HepG2 (cell line): Measurements from ENCODE around the gene LANCL2. TPM values are rescaled to one million over a fixed set of nuclear protein-coding genes. Genes with fewer than 3 reads are reported as not detected.

ENCODE experiments used
- ATAC-seq: fragments of 200-7000 bp; cut with Tn5 transposase; 3 replicates; pipeline ENCODE4 v1.9.1; 2020; ENCODE audit warnings: mild to moderate bottlenecking, moderate library complexity
- BruUV-seq: library from RNA; stranded (reverse); fragments of 400-500 nt; replicated peaks from 2 replicates; lab custom pipeline; 2021; lab: Mats Ljungman, UMichigan
- CTCF ChIA-PET: fragments of 300-600 bp; formaldehyde crosslinking; extraction: SDS; loops from one replicate; lab custom pipeline; 2021; ENCODE audit warnings: low total read pairs, inconsistent platforms, low intra/inter-chr PET ratio; lab: Yijun Ruan, JAX
- POLR2A ChIA-PET: fragments of 350-600 bp; sonication (Branson Sonifier 250); formaldehyde crosslinking; loops from one replicate; lab custom pipeline; 2020; ENCODE audit warnings: antibody characterized with exemption, inconsistent platforms; lab: Yijun Ruan, JAX
- DNase-seq: peaks from one replicate; pipeline ENCODE4 v3.0.0-alpha.2; 2015; ENCODE audit warnings: low spot score
- FAIRE-seq: peaks from 3 replicates; lab custom pipeline; 2011; peaks lifted over from hg19 to GRCh38; lab: Jason Lieb, UNC
- H2AFZ ChIP-seq: one replicate; pipeline ENCODE4 v1.6.1; 2011; ENCODE audit warnings: low read length, inconsistent platforms
- H3K27ac ChIP-seq: fragments of 300-600 bp; 3 replicates; pipeline ENCODE4 v1.8.0; 2011; ENCODE audit warnings: mixed run types, mild to moderate bottlenecking, mixed read lengths, low read length, inconsistent platforms; ENCODE audit not compliant: insufficient read depth; ENCODE audit errors: extremely low read length
- H3K27me3 ChIP-seq, 2 experiments: fragments of 200-600 bp in 1 of 2; 2 replicates in 1 of 2; 3 replicates in 1 of 2; pipeline versions ENCODE4 v1.6.0 to v1.8.0; 2011; ENCODE audit warnings: low read length in 2 of 2, mild to moderate bottlenecking in 2 of 2, moderate library complexity in 2 of 2, inconsistent platforms in 1 of 2; ENCODE audit not compliant: insufficient read depth in 2 of 2, control insufficient read depth in 1 of 2
- H3K36me3 ChIP-seq, 2 experiments: fragments of 200-600 bp in 1 of 2; replicated peaks in 1 of 2; 2 replicates in 1 of 2; 3 replicates in 1 of 2; pipeline versions ENCODE4 v1.5.1 to v1.8.0; 2011; ENCODE audit warnings: low read length in 2 of 2, inconsistent platforms in 1 of 2; ENCODE audit not compliant: insufficient read depth in 2 of 2, control insufficient read depth in 1 of 2
- H3K4me1 ChIP-seq: 2 replicates; pipeline ENCODE4 v1.5.1; 2012; ENCODE audit warnings: low read length, inconsistent platforms; ENCODE audit not compliant: insufficient read depth
- H3K4me2 ChIP-seq: 2 replicates; pipeline ENCODE4 v1.6.0; 2011; ENCODE audit warnings: low read depth, low read length, inconsistent platforms
- H3K4me3 ChIP-seq, 3 experiments: fragments of 200-600 bp in 1 of 3; sonication (generic), shearing (Covaris generic) in 1 of 3; replicated peaks in 1 of 3; 2 replicates each; pipeline ENCODE4 v1.5.1; 2011 to 2016; ENCODE audit warnings: low read length in 3 of 3, inconsistent platforms in 2 of 3, low read depth in 2 of 3, mild to moderate bottlenecking in 2 of 3, control low read depth in 1 of 3, mixed read lengths in 1 of 3; ENCODE audit not compliant: insufficient read depth in 1 of 3
- H3K79me2 ChIP-seq: one replicate; pipeline ENCODE4 v1.6.1; 2011; ENCODE audit warnings: low read length, inconsistent platforms; ENCODE audit not compliant: insufficient read depth
- H3K9ac ChIP-seq: 2 replicates; pipeline ENCODE4 v1.6.0; 2011; ENCODE audit warnings: mild to moderate bottlenecking, low read depth, low read length, inconsistent platforms; ENCODE audit not compliant: insufficient read depth
- H3K9me3 ChIP-seq: 2 replicates; pipeline ENCODE4 v1.5.1; 2012; ENCODE audit warnings: mild to moderate bottlenecking, low read length
- H4K20me1 ChIP-seq: 2 replicates; pipeline ENCODE4 v1.6.0; 2011; ENCODE audit warnings: inconsistent platforms, mild to moderate bottlenecking, low read length, moderate library complexity; ENCODE audit not compliant: insufficient read depth
- ELF1 ChIP-seq: sonication (generic); formaldehyde crosslinking; IDR thresholded peaks from 2 replicates; pipeline ENCODE4 v1.4.0; 2020; ENCODE audit warnings: missing genetic modification reagents
- KLF9 ChIP-seq: IDR thresholded peaks from 2 replicates; pipeline ENCODE4 v1.6.1; 2016; ENCODE audit warnings: low read depth
- NFE2L2 ChIP-seq: fragments of 150-350 bp; IDR thresholded peaks from 2 replicates; pipeline ENCODE4 v1.6.1; 2014; ENCODE audit warnings: low read length
- SAP130 ChIP-seq: IDR thresholded peaks from 2 replicates; pipeline ENCODE4 v1.6.1; 2016; ENCODE audit warnings: low read depth
- SOX13 ChIP-seq, 3 experiments: fragments of 450-650 bp in 1 of 3; sonication (generic) in 1 of 3; formaldehyde crosslinking in 1 of 3; IDR thresholded peaks in 2 of 3; conservative IDR thresholded peaks in 1 of 3; 2 replicates each; pipeline versions ENCODE4 v1.5.0 to v1.6.1; 2016 to 2020; ENCODE audit warnings: antibody characterized with exemption in 1 of 3, mild to moderate bottlenecking in 1 of 3, missing compliant biosample characterization in 1 of 3, missing genetic modification reagents in 1 of 3, moderate library complexity in 1 of 3
- ZFY ChIP-seq: sonication (generic); formaldehyde crosslinking; IDR thresholded peaks from 2 replicates; pipeline ENCODE4 v1.4.0; 2020; ENCODE audit warnings: missing genetic modification reagents
- ZNF350 ChIP-seq: sonication (generic); formaldehyde crosslinking; IDR thresholded peaks from 2 replicates; pipeline ENCODE4 v1.4.0; 2020; ENCODE audit warnings: mild to moderate bottlenecking, low read depth, missing genetic modification reagents, borderline replicate concordance
- ZNF766 ChIP-seq: sonication (generic); formaldehyde crosslinking; IDR thresholded peaks from 2 replicates; pipeline ENCODE4 v1.5.0; 2020; ENCODE audit warnings: missing genetic modification reagents, borderline replicate concordance
- ZNF788 ChIP-seq: sonication (generic); formaldehyde crosslinking; IDR thresholded peaks from 2 replicates; pipeline ENCODE4 v1.5.0; 2020; ENCODE audit warnings: mild to moderate bottlenecking, missing genetic modification reagents, borderline replicate concordance
- WGBS: methylation state at CpG from one replicate; pipeline ENCODE4 v1.1.6; 2017; ENCODE audit warnings: low lambda C conversion rate; 5-methylcytosine and 5-hydroxymethylcytosine counted together
- in situ Hi-C: cut with HindIII; loops from 2 replicates; pipeline ENCODE4 v1.10.0; 2017; ENCODE audit warnings: low pct_unique_long_range_greater_than_20kb; ENCODE audit not compliant: extremely low pct_ligation_motif_present
- intact Hi-C: fragments of 100-400 bp; cut with micrococcal nuclease; formaldehyde crosslinking; loops from one replicate; pipeline ENCODE4 v1.10.0; 2022; ENCODE audit not compliant: unreplicated experiment
- polyA plus RNA-seq, 8 experiments: library from polyadenylated mRNA; depleted of rRNA in 3 of 8; stranded (reverse) in 7 of 8; unstranded in 1 of 8; fragments of >200 nt; fragmentation: Illumina TruSeq in 4 of 8; extraction: Trizol in 4 of 8; gene quantifications; 2 replicates each; pipeline versions ENCODE4 v1.2.1 to v1.2.3, GENCODE V29; 2011 to 2016; ENCODE audit warnings: low read depth in 4 of 8, missing spikeins in 1 of 8, mixed read lengths in 1 of 8; ENCODE audit not compliant: insufficient read depth in 1 of 8
- total RNA-seq, 5 experiments: library from RNA; depleted of rRNA; stranded (reverse); fragments of >200 nt; fragmentation: Illumina TruSeq; extraction: Trizol; gene quantifications; 2 replicates each; pipeline ENCODE4 v1.2.3, GENCODE V29; 2016; ENCODE audit warnings: low read depth in 1 of 5
- TF ChIP-seq, protein P1 (sequence below): IDR thresholded peaks from 2 replicates; pipeline ENCODE4 v1.6.1; 2012; ENCODE audit warnings: low read length, improper control_type of control experiment
- TF ChIP-seq, protein P2 (sequence below): IDR thresholded peaks from 2 replicates; pipeline ENCODE4 v1.6.1; 2016; ENCODE audit warnings: control low read depth
- TF ChIP-seq, protein P3 (sequence below): sonication (generic); formaldehyde crosslinking; IDR thresholded peaks from 2 replicates; pipeline ENCODE4 v1.4.0; 2020; ENCODE audit warnings: missing genetic modification reagents, borderline replicate concordance
- TF ChIP-seq, protein P4 (sequence below): sonication (generic); formaldehyde crosslinking; IDR thresholded peaks from 2 replicates; pipeline ENCODE4 v1.4.0; 2020; ENCODE audit warnings: mild to moderate bottlenecking, missing genetic modification reagents

The LANCL2 gene
- total and polyA plus RNA-seq, 2 of the 13 experiments (the other 11 are each of a cell fraction or from before 2014, with no cell fraction given) = 10.0 to 13.8 TPM

DNA sequence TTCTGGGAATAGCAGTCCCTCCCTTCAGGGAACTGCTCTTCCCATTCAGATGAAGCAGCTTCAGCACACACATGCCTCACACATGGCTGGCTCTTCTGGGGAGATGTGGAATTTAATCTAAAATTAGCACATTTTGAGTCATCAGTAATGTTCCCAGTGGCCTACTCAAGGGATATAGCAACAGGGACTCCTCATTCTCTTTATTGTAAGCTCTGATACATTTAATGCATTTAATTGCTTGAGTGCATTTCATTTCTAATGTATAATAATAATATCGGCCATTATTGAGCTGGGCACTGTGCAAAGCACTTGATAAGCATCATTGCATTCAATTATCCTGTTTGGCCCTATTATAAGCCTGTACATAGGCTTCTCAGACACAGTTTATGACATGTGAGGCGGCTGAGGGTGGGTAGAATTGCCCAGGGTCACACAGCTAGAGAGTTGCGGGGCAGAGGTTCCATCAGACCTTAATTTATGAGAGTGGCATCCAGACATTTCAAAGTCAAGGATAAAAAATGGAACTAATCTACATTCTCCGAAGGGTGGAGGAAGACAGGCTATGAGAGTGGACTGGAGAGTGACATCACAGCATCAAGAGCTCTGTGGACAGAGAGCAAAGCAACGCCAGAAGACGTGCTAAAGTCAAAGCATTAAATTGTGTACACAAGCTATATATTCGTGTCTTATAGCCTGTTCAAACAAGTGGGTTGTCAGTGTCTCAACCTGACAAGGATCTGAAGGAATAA lies 76.8 kb downstream of the LANCL2 start (continued):
- TF ChIP-seq, protein P1, sequence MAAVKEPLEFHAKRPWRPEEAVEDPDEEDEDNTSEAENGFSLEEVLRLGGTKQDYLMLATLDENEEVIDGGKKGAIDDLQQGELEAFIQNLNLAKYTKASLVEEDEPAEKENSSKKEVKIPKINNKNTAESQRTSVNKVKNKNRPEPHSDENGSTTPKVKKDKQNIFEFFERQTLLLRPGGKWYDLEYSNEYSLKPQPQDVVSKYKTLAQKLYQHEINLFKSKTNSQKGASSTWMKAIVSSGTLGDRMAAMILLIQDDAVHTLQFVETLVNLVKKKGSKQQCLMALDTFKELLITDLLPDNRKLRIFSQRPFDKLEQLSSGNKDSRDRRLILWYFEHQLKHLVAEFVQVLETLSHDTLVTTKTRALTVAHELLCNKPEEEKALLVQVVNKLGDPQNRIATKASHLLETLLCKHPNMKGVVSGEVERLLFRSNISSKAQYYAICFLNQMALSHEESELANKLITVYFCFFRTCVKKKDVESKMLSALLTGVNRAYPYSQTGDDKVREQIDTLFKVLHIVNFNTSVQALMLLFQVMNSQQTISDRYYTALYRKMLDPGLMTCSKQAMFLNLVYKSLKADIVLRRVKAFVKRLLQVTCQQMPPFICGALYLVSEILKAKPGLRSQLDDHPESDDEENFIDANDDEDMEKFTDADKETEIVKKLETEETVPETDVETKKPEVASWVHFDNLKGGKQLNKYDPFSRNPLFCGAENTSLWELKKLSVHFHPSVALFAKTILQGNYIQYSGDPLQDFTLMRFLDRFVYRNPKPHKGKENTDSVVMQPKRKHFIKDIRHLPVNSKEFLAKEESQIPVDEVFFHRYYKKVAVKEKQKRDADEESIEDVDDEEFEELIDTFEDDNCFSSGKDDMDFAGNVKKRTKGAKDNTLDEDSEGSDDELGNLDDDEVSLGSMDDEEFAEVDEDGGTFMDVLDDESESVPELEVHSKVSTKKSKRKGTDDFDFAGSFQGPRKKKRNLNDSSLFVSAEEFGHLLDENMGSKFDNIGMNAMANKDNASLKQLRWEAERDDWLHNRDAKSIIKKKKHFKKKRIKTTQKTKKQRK = no peak
- TF ChIP-seq NFE2L2 = no peak
- TF ChIP-seq ZNF350 = no peak
- TF ChIP-seq, protein P2, sequence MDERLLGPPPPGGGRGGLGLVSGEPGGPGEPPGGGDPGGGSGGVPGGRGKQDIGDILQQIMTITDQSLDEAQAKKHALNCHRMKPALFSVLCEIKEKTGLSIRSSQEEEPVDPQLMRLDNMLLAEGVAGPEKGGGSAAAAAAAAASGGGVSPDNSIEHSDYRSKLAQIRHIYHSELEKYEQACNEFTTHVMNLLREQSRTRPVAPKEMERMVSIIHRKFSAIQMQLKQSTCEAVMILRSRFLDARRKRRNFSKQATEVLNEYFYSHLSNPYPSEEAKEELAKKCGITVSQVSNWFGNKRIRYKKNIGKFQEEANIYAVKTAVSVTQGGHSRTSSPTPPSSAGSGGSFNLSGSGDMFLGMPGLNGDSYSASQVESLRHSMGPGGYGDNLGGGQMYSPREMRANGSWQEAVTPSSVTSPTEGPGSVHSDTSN = no peak
- no peak for TF ChIP-seq ZNF788 (CRISPR knock-in tag)

DNA sequence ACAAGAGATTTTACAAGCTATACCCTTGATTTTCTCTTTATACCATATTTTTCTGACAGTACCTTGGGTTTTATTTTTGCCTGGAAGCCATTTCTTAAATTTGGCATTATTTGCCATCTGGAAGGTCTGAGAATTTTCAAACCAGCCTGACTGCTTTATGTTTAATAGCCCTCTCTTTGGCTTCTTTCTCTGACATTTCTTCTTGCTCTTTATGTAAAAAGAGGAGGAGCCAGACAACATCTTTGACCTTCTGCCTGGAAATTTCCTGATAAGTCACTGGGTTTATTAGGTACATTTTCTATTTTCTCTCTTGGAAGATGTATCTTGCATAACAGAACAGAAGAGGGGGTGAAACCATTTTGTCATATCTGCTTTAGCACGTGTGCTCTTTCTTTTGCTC lies 79.6 kb downstream of the LANCL2 start:
- no peaks in the 10 kb centered on the region for H3K9me3 ChIP-seq
- no peak overlapping the region for H3K27ac ChIP-seq
- no peaks in the 10 kb centered on the region for H3K36me3 ChIP-seq
- no peak overlapping the region for H3K4me3 ChIP-seq
- ATAC-seq = no peak
- in situ Hi-C loops (no loop called here), intact Hi-C loops (no loop called here)
- no peak overlapping the region for H2AFZ ChIP-seq
- ChIA-PET POLR2A (no interaction called here), CTCF (no interaction called here)
- H3K79me2 ChIP-seq = no peaks in the 10 kb centered on the region
- BruUV-seq = no TSS peak
- WGBS = 80% methylated on average over 1 of the region's 1 CpG
- no peaks in the 10 kb centered on the region for H4K20me1 ChIP-seq
- H3K9ac ChIP-seq = no peak overlapping the region
- H3K4me1 ChIP-seq = no peaks in the 10 kb centered on the region
- H3K4me2 ChIP-seq = no peak overlapping the region
- DNase-seq = no peak
- H3K27me3 ChIP-seq = no peaks in the 10 kb centered on the region
- no peak for FAIRE-seq
- TF ChIP-seq SOX13 (IDR thresholded peaks at IDR 0.05) (no peak), SOX13 (CRISPR knock-in tag; conservative IDR thresholded peaks at IDR 0.05 in 1 of 2, IDR thresholded peaks at IDR 0.05 in 1 of 2) (no peak), KLF9 (CRISPR knock-in tag) (no peak), ELF1 (CRISPR knock-in tag) (no peak), SAP130 (CRISPR knock-in tag) (no peak), ZFY (CRISPR knock-in tag) (no peak), ZNF766 (no peak)
- TF ChIP-seq, protein P3, sequence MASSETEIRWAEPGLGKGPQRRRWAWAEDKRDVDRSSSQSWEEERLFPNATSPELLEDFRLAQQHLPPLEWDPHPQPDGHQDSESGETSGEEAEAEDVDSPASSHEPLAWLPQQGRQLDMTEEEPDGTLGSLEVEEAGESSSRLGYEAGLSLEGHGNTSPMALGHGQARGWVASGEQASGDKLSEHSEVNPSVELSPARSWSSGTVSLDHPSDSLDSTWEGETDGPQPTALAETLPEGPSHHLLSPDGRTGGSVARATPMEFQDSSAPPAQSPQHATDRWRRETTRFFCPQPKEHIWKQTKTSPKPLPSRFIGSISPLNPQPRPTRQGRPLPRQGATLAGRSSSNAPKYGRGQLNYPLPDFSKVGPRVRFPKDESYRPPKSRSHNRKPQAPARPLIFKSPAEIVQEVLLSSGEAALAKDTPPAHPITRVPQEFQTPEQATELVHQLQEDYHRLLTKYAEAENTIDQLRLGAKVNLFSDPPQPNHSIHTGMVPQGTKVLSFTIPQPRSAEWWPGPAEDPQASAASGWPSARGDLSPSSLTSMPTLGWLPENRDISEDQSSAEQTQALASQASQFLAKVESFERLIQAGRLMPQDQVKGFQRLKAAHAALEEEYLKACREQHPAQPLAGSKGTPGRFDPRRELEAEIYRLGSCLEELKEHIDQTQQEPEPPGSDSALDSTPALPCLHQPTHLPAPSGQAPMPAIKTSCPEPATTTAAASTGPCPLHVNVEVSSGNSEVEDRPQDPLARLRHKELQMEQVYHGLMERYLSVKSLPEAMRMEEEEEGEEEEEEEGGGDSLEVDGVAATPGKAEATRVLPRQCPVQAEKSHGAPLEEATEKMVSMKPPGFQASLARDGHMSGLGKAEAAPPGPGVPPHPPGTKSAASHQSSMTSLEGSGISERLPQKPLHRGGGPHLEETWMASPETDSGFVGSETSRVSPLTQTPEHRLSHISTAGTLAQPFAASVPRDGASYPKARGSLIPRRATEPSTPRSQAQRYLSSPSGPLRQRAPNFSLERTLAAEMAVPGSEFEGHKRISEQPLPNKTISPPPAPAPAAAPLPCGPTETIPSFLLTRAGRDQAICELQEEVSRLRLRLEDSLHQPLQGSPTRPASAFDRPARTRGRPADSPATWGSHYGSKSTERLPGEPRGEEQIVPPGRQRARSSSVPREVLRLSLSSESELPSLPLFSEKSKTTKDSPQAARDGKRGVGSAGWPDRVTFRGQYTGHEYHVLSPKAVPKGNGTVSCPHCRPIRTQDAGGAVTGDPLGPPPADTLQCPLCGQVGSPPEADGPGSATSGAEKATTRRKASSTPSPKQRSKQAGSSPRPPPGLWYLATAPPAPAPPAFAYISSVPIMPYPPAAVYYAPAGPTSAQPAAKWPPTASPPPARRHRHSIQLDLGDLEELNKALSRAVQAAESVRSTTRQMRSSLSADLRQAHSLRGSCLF = no peak
- TF ChIP-seq, protein P4, sequence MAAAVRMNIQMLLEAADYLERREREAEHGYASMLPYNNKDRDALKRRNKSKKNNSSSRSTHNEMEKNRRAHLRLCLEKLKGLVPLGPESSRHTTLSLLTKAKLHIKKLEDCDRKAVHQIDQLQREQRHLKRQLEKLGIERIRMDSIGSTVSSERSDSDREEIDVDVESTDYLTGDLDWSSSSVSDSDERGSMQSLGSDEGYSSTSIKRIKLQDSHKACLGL (CRISPR knock-in tag) = no peak
